22Rv1 (cell line): ENCODE results near the gene OVCA2.

Source experiments
- CTCF ChIP-seq: fragments of 450-650 bp; IDR thresholded peaks from 2 replicates; pipeline ENCODE4 v1.5.1; 2017; ENCODE audit warnings: mild to moderate bottlenecking
- ZFX ChIP-seq: fragments of 450-650 bp; IDR thresholded peaks from 2 replicates; pipeline ENCODE4 v1.6.1; 2017; ENCODE audit warnings: antibody characterized with exemption, borderline replicate concordance

DNA sequence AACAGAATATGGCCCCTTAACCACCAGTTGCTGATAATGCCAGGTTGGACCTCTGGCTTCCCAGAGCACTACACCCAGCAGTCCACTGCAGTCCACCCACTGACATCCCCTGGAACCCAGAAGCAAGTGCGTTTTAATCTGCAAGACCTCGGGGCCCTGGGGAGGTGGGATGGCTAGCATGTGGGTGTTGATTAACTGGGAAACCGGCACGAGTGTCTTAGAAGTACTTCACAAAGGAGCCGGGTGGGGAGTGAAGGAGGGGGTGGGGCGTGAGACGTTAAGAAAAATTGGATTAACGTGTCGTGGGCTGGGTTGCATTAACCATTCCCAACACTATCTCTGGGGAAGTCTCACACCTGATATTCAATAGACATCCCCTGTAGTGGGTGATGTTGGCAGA lies 7.0 kb downstream of the OVCA2 start:
- TF ChIP-seq CTCF (no peak), ZFX (no peak)
